DND-41 (cell line): Measurements from ENCODE around the gene OPN1SW.

Experiments used
- CTCF ChIP-seq: IDR thresholded peaks from 2 replicates; pipeline ENCODE4 v1.5.1; 2012; ENCODE audit warnings: borderline replicate concordance, low read length, moderate library complexity, mild to moderate bottlenecking; ENCODE audit not compliant: poor library complexity, severe bottlenecking; ENCODE audit errors: extremely low read depth
- EZH2 ChIP-seq: IDR thresholded peaks from 3 replicates; pipeline ENCODE4 v1.6.1; 2012; ENCODE audit warnings: borderline replicate concordance, low read depth, mild to moderate bottlenecking, moderate library complexity, low read length, inconsistent platforms; ENCODE audit not compliant: severe bottlenecking

GRCh38 chr7:128809363-128809762, 33.8 kb upstream of the OPN1SW start:
- TF ChIP-seq CTCF = no peak
- no peak for TF ChIP-seq EZH2
